Panc1 (cell line): ENCODE data around the gene ATP5PF. TPM values are rescaled to one million over a fixed set of nuclear protein-coding genes. Genes with fewer than 3 reads are reported as not detected.

Experiments
- ATAC-seq: fragments of 200-7000 bp; cut with Tn5 transposase; 2 replicates; pipeline ENCODE4 v1.9.1; 2020; ENCODE audit warnings: mild to moderate bottlenecking, moderate library complexity
- BruUV-seq: library from RNA; stranded (reverse); fragments of 400-500 nt; replicated peaks from 2 replicates; lab custom pipeline; 2021; lab: Mats Ljungman, UMichigan
- CTCF ChIA-PET: fragments of 300-600 bp; sonication (Branson Sonifier 250); formaldehyde crosslinking; loops from one replicate; lab custom pipeline; 2022; ENCODE audit warnings: antibody characterized with exemption; lab: Charles Lee
- POLR2A ChIA-PET: fragments of 300-600 bp; sonication (Branson Sonifier 250); formaldehyde crosslinking; loops from one replicate; lab custom pipeline; 2022; ENCODE audit warnings: antibody characterized with exemption; lab: Charles Lee
- DNase-seq: peaks from one replicate; pipeline ENCODE4 v3.0.0-alpha.2; 2010; ENCODE audit warnings: low read depth, low spot score
- H3K27ac ChIP-seq: 2 replicates; pipeline ENCODE4 v1.5.1; 2011; ENCODE audit warnings: mild to moderate bottlenecking, low read length, inconsistent platforms
- H3K27me3 ChIP-seq: fragments of 200-500 bp; sonication (Bioruptor generic); 2 replicates; pipeline ENCODE4 v1.6.0; 2014; ENCODE audit warnings: low read length, inconsistent platforms; ENCODE audit not compliant: control insufficient read depth, insufficient read depth
- H3K36me3 ChIP-seq: fragments of 200-500 bp; sonication (Bioruptor generic); 2 replicates; pipeline ENCODE4 v1.5.1; 2014; ENCODE audit warnings: inconsistent platforms, mild to moderate bottlenecking, low read length, moderate library complexity; ENCODE audit not compliant: control insufficient read depth, insufficient read depth
- H3K4me1 ChIP-seq: 2 replicates; pipeline ENCODE4 v1.5.1; 2011; ENCODE audit warnings: inconsistent platforms, mild to moderate bottlenecking, low read length, moderate library complexity; ENCODE audit not compliant: control insufficient read depth, insufficient read depth
- H3K4me3 ChIP-seq, 2 experiments: 2 replicates each; pipeline ENCODE4 v1.5.1; 2011 to 2012; ENCODE audit warnings: low read depth in 2 of 2, low read length in 2 of 2, mild to moderate bottlenecking in 2 of 2, inconsistent platforms in 1 of 2, moderate library complexity in 1 of 2
- H3K9me3 ChIP-seq: fragments of 200-500 bp; sonication (Bioruptor generic); 2 replicates; pipeline ENCODE4 v1.5.1; 2014; ENCODE audit warnings: low read depth, mild to moderate bottlenecking, inconsistent platforms, low read length, moderate library complexity; ENCODE audit not compliant: control insufficient read depth, insufficient read depth
- CTCF ChIP-seq: fragments of 450-650 bp; IDR thresholded peaks from 2 replicates; pipeline ENCODE4 v1.5.1; 2017; ENCODE audit warnings: mild to moderate bottlenecking
- POLR2AphosphoS5 ChIP-seq: IDR thresholded peaks from 2 replicates; pipeline ENCODE4 v1.6.1; 2012; ENCODE audit warnings: mild to moderate bottlenecking, low read depth, low read length, moderate library complexity
- REST ChIP-seq, 2 experiments: IDR thresholded peaks; 2 replicates each; pipeline ENCODE4 v1.6.1; 2011 to 2012; ENCODE audit warnings: low read depth in 2 of 2, control low read depth in 1 of 2, low read length in 1 of 2, mild to moderate bottlenecking in 1 of 2, moderate library complexity in 1 of 2; ENCODE audit not compliant: insufficient read depth in 1 of 2
- SIN3A ChIP-seq: IDR thresholded peaks from 2 replicates; pipeline ENCODE4 v1.6.1; 2012; ENCODE audit warnings: low read depth, mild to moderate bottlenecking, low read length, moderate library complexity, borderline replicate concordance; ENCODE audit not compliant: insufficient read depth
- TCF7L2 ChIP-seq: IDR thresholded peaks from 2 replicates; pipeline ENCODE4 v1.6.1; 2011; ENCODE audit warnings: mild to moderate bottlenecking, low read depth, low read length, inconsistent platforms
- in situ Hi-C: cut with HindIII; loops from 2 replicates; pipeline ENCODE4 v1.10.0; 2016; ENCODE audit warnings: low sequenced_read_pairs, low pct_unique_long_range_greater_than_20kb
- intact Hi-C: fragments of 100-400 bp; cut with micrococcal nuclease; formaldehyde crosslinking; loops from one replicate; pipeline ENCODE4 v1.10.0; 2022; ENCODE audit not compliant: unreplicated experiment
- total RNA-seq: library from RNA; stranded (reverse); gene quantifications from one replicate; pipeline ENCODE4 v1.2.1, GENCODE V29; 2021; ENCODE audit not compliant: unreplicated experiment

The ATP5PF gene
- total RNA-seq, 1 experiment from 2014 or later: 103 TPM

- TF ChIP-seq POLR2AphosphoS5: no peak
- TF ChIP-seq SIN3A: no peak
- no peak for TF ChIP-seq CTCF
- TF ChIP-seq REST (IDR thresholded peaks at IDR 0.05; ENCODE audit: insufficient read depth in 1 of 2, low read depth in 2 of 2, low read length in 1 of 2): no peak
- no peak for TF ChIP-seq TCF7L2
- Histone ChIP-seq H3K9me3 (no peaks in the 10 kb centered on the region), H3K27ac (no peak overlapping the region), H3K4me3 (no peak overlapping the region), H3K4me1 (no peaks in the 10 kb centered on the region), H3K27me3 (no peaks in the 10 kb centered on the region), H3K36me3 (no peaks in the 10 kb centered on the region)
- DNase-seq (no peak), ATAC-seq (no peak)
- in situ Hi-C loops (no loop called here), intact Hi-C loops (no loop called here)
- ChIA-PET POLR2A (no interaction called here), CTCF (no interaction called here)
- BruUV-seq: no TSS peak
Measured at GRCh38 chr21:25682382-25682781, 52.3 kb downstream of the ATP5PF start.

GRCh38 chr21:25676451-25676850 lies 58.3 kb downstream of the ATP5PF start:
- POLR2A ChIA-PET: no interaction called here
- no peak for DNase-seq
- Histone ChIP-seq H3K27ac (no peak overlapping the region), H3K36me3 (no peaks in the 10 kb centered on the region), H3K4me1 (no peaks in the 10 kb centered on the region), H3K4me3 (no peak overlapping the region), H3K27me3 (no peaks in the 10 kb centered on the region), H3K9me3 (no peaks in the 10 kb centered on the region)
- no TSS peak for BruUV-seq
- in situ Hi-C loops (no loop called here), intact Hi-C loops (no loop called here)
- no peak for ATAC-seq
- TF ChIP-seq TCF7L2 (no peak), CTCF (no peak), POLR2AphosphoS5 (no peak), REST (IDR thresholded peaks at IDR 0.05; ENCODE audit: insufficient read depth in 1 of 2, low read depth in 2 of 2, low read length in 1 of 2) (no peak), SIN3A (no peak)
- CTCF ChIA-PET: no interaction called here

Other genes with a start within 250 kb of the ATP5PF start
- gene MRPL39, start 127.4 kb downstream of the ATP5PF start, total RNA-seq: 24.7 TPM
- gene JAM2, start 95.6 kb downstream of the ATP5PF start, total RNA-seq: 0.21 TPM
- gene GABPA, start 68 bp upstream of the ATP5PF start, total RNA-seq: 17.6 TPM